WTC11 (cell line): Measurements from ENCODE around the gene LEF1. TPM values are rescaled to one million over a fixed set of nuclear protein-coding genes. Genes with fewer than 3 reads are reported as not detected.

Experiments
- ATAC-seq: fragments of 200-7000 bp; cut with Tn5 transposase; 2 replicates; pipeline ENCODE4 v1.10.0; 2021; ENCODE audit warnings: mild to moderate bottlenecking, moderate library complexity
- CTCF ChIA-PET: fragments of 300-600 bp; sonication (Branson Sonifier 250); formaldehyde crosslinking; loops from one replicate; lab custom pipeline; 2021; ENCODE audit warnings: antibody characterized with exemption; lab: Charles Lee
- POLR2A ChIA-PET: fragments of 350-600 bp; sonication (Branson Sonifier 250); formaldehyde crosslinking; loops from one replicate; lab custom pipeline; 2021; ENCODE audit warnings: antibody characterized with exemption; lab: Charles Lee
- DNase-seq: peaks from one replicate; pipeline ENCODE4 v3.0.0; 2021; ENCODE audit warnings: low spot score
- H3K27ac Mint-ChIP-seq: 2 replicates; pipeline ENCODE4 v1.8.0; 2021; ENCODE audit warnings: mixed read lengths
- H3K27me3 Mint-ChIP-seq: 2 replicates; pipeline ENCODE4 v1.8.0; 2021; ENCODE audit warnings: low read depth, mild to moderate bottlenecking, moderate library complexity, mixed read lengths
- H3K36me3 Mint-ChIP-seq: 2 replicates; pipeline ENCODE4 v1.8.0; 2021; ENCODE audit warnings: mixed read lengths
- H3K4me1 Mint-ChIP-seq: 2 replicates; pipeline ENCODE4 v1.8.0; 2022; ENCODE audit warnings: mixed read lengths
- H3K4me3 Mint-ChIP-seq: 2 replicates; pipeline ENCODE4 v1.8.0; 2021; ENCODE audit warnings: mild to moderate bottlenecking, moderate library complexity, mixed read lengths
- H3K9me3 Mint-ChIP-seq: 2 replicates; pipeline ENCODE4 v1.8.0; 2021; ENCODE audit warnings: mixed read lengths
- CREB1 ChIP-seq: sonication (generic); formaldehyde crosslinking; IDR thresholded peaks from 2 replicates; pipeline ENCODE4 v1.8.0; 2023; ENCODE audit warnings: mild to moderate bottlenecking, missing genetic modification reagents
- GRHL2 ChIP-seq: fragments of 250-450 bp; sonication (Bioruptor Pico); IDR thresholded peaks from 2 replicates; pipeline ENCODE4 v1.8.0; 2022; ENCODE audit warnings: mild to moderate bottlenecking, moderate library complexity; ENCODE audit not compliant: insufficient replicate concordance, severe bottlenecking
- KAT7 ChIP-seq: sonication (generic); formaldehyde crosslinking; IDR thresholded peaks from 2 replicates; pipeline ENCODE4 v1.8.1; 2023; ENCODE audit warnings: missing genetic modification reagents, mild to moderate bottlenecking, borderline replicate concordance
- NFE2L1 ChIP-seq: sonication (generic); formaldehyde crosslinking; IDR thresholded peaks from 2 replicates; pipeline ENCODE4 v1.8.1; 2023; ENCODE audit warnings: missing genetic modification reagents
- RELA ChIP-seq: sonication (generic); formaldehyde crosslinking; IDR thresholded peaks from 2 replicates; pipeline ENCODE4 v1.8.1; 2022; ENCODE audit warnings: missing genetic modification reagents, mild to moderate bottlenecking, borderline replicate concordance
- SOX15 ChIP-seq: fragments of 250-450 bp; sonication (Bioruptor Pico); IDR thresholded peaks from 2 replicates; pipeline ENCODE4 v1.9.0; 2021; ENCODE audit warnings: mild to moderate bottlenecking
- ZNF263 ChIP-seq: sonication (generic); formaldehyde crosslinking; IDR thresholded peaks from 2 replicates; pipeline ENCODE4 v1.8.1; 2022; ENCODE audit warnings: low read depth, mild to moderate bottlenecking, moderate library complexity, missing genetic modification reagents
- ZNF396 ChIP-seq: fragments of 250-450 bp; sonication (Bioruptor Pico); IDR thresholded peaks from 2 replicates; pipeline ENCODE4 v1.8.0; 2021; ENCODE audit warnings: mild to moderate bottlenecking, moderate library complexity, borderline replicate concordance
- ZNF423 ChIP-seq: fragments of 250-450 bp; sonication (Bioruptor Pico); IDR thresholded peaks from 2 replicates; pipeline ENCODE4 v2.1.2; 2022; ENCODE audit warnings: mild to moderate bottlenecking, moderate library complexity
- total RNA-seq: library from RNA; stranded (reverse); gene quantifications from 3 replicates; pipeline ENCODE4 v1.2.3, GENCODE V29; 2021
- TF ChIP-seq, protein P1 (sequence below): sonication (generic); formaldehyde crosslinking; IDR thresholded peaks from 2 replicates; pipeline ENCODE4 v1.8.1; 2023; ENCODE audit warnings: mild to moderate bottlenecking, moderate library complexity, missing genetic modification reagents
- TF ChIP-seq, protein P2 (sequence below): fragments of 250-450 bp; sonication (Bioruptor Pico); IDR thresholded peaks from 2 replicates; pipeline ENCODE4 v1.9.0; 2021; ENCODE audit warnings: moderate library complexity, mild to moderate bottlenecking, inconsistent platforms, borderline replicate concordance
- TF ChIP-seq, protein P3 (sequence below): sonication (generic); formaldehyde crosslinking; IDR thresholded peaks from 2 replicates; pipeline ENCODE4 v1.8.1; 2023; ENCODE audit warnings: mild to moderate bottlenecking, missing genetic modification reagents, moderate library complexity
- TF ChIP-seq, protein P4 (sequence below): sonication (generic); formaldehyde crosslinking; IDR thresholded peaks from 2 replicates; pipeline ENCODE4 v1.8.0; 2023; ENCODE audit warnings: missing genetic modification reagents
- TF ChIP-seq, protein P5 (sequence below): sonication (generic); formaldehyde crosslinking; IDR thresholded peaks from 2 replicates; pipeline ENCODE4 v1.8.0; 2022; ENCODE audit warnings: mild to moderate bottlenecking, missing genetic modification reagents
- TF ChIP-seq, protein P6 (sequence below): fragments of 250-450 bp; sonication (Bioruptor Pico); IDR thresholded peaks from 2 replicates; pipeline ENCODE4 v2.1.2; 2022; ENCODE audit warnings: mild to moderate bottlenecking, moderate library complexity
- TF ChIP-seq, protein P7 (sequence below): fragments of 250-450 bp; sonication (Bioruptor Pico); IDR thresholded peaks from 2 replicates; pipeline ENCODE4 v1.9.0; 2021; ENCODE audit warnings: mild to moderate bottlenecking, borderline replicate concordance
- TF ChIP-seq, protein P8 (sequence below): sonication (generic); formaldehyde crosslinking; IDR thresholded peaks from 2 replicates; pipeline ENCODE4 v1.8.0; 2022; ENCODE audit warnings: missing genetic modification reagents

The LEF1 gene
- total RNA-seq, 1 experiment from 2014 or later: 1.3 TPM

DNA sequence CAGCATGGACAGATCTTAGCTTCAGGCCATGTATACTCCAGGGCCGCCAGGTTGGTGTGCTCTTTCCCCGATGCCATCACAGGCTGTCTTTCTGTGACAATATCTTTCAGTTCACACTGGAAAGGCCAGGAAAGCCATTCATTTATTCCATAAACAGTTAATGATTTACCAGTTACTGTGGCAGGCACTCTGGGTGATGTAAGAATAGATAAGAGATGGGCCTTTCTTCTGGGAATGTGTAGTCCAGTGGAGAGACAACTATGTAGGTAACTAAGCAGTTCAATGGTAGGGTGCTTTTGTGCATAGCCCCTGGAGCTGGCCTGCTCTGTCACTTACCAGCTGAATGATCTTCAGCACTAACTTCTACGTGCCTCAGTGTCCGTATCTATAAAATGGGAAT lies 46.3 kb upstream of the LEF1 start (continued):
- TF ChIP-seq, protein P1, sequence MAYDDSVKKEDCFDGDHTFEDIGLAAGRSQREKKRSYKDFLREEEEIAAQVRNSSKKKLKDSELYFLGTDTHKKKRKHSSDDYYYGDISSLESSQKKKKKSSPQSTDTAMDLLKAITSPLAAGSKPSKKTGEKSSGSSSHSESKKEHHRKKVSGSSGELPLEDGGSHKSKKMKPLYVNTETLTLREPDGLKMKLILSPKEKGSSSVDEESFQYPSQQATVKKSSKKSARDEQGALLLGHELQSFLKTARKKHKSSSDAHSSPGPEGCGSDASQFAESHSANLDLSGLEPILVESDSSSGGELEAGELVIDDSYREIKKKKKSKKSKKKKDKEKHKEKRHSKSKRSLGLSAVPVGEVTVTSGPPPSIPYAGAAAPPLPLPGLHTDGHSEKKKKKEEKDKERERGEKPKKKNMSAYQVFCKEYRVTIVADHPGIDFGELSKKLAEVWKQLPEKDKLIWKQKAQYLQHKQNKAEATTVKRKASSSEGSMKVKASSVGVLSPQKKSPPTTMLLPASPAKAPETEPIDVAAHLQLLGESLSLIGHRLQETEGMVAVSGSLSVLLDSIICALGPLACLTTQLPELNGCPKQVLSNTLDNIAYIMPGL (CRISPR knock-in tag): no peak
- TF ChIP-seq, protein P2, sequence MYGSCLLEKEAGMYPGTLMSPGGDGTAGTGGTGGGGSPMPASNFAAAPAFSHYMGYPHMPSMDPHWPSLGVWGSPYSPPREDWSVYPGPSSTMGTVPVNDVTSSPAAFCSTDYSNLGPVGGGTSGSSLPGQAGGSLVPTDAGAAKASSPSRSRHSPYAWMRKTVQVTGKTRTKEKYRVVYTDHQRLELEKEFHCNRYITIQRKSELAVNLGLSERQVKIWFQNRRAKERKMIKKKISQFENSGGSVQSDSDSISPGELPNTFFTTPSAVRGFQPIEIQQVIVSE (CRISPR knock-in tag): no peak
- TF ChIP-seq, protein P3, sequence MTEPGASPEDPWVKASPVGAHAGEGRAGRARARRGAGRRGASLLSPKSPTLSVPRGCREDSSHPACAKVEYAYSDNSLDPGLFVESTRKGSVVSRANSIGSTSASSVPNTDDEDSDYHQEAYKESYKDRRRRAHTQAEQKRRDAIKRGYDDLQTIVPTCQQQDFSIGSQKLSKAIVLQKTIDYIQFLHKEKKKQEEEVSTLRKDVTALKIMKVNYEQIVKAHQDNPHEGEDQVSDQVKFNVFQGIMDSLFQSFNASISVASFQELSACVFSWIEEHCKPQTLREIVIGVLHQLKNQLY (CRISPR knock-in tag): no peak

DNA sequence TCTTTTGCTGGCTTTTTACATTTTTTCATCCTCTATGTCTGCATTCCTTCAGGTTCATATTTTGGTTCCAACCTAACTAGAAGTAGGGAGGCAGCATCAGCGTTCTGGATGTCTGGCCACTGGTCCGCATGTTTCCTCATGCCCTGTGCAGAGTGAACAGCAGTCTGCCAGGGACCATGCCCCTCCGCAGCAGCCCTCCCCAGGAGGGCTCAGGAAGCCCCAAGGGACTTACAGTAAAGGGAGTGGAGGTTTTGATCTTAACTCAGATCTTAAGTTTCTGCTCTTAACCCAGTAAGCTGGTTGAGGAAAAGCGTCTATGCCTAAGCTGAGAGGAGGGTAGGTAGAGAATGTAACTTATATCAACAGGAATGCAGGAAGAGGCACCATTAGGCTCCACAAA lies 45.0 kb upstream of the LEF1 start:
- H3K27me3 Mint-ChIP-seq: peaks cover 5% of the 10 kb centered on the region; the same call in 1 of the 2 replicates
- H3K9me3 Mint-ChIP-seq: peaks cover 6% of the 10 kb centered on the region
- no peak overlapping the region for H3K4me3 Mint-ChIP-seq
- H3K4me1 Mint-ChIP-seq: no peaks in the 10 kb centered on the region
- ChIA-PET CTCF (no interaction called here), POLR2A (no interaction called here)
- DNase-seq (no peak), ATAC-seq (no peak)
- no peak overlapping the region for H3K27ac Mint-ChIP-seq
- TF ChIP-seq, protein P4, sequence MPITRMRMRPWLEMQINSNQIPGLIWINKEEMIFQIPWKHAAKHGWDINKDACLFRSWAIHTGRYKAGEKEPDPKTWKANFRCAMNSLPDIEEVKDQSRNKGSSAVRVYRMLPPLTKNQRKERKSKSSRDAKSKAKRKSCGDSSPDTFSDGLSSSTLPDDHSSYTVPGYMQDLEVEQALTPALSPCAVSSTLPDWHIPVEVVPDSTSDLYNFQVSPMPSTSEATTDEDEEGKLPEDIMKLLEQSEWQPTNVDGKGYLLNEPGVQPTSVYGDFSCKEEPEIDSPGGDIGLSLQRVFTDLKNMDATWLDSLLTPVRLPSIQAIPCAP (CRISPR knock-in tag): no peak
- TF ChIP-seq NFE2L1 (CRISPR knock-in tag) (no peak), GRHL2 (no peak), SOX15 (CRISPR knock-in tag) (no peak), RELA (no peak), ZNF396 (CRISPR knock-in tag) (no peak), ZNF263 (CRISPR knock-in tag) (no peak), KAT7 (CRISPR knock-in tag) (no peak), CREB1 (CRISPR knock-in tag) (no peak), ZNF423 (no peak)
- TF ChIP-seq, protein P5, sequence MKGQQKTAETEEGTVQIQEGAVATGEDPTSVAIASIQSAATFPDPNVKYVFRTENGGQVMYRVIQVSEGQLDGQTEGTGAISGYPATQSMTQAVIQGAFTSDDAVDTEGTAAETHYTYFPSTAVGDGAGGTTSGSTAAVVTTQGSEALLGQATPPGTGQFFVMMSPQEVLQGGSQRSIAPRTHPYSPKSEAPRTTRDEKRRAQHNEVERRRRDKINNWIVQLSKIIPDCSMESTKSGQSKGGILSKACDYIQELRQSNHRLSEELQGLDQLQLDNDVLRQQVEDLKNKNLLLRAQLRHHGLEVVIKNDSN (CRISPR knock-in tag): no peak
- TF ChIP-seq, protein P6, sequence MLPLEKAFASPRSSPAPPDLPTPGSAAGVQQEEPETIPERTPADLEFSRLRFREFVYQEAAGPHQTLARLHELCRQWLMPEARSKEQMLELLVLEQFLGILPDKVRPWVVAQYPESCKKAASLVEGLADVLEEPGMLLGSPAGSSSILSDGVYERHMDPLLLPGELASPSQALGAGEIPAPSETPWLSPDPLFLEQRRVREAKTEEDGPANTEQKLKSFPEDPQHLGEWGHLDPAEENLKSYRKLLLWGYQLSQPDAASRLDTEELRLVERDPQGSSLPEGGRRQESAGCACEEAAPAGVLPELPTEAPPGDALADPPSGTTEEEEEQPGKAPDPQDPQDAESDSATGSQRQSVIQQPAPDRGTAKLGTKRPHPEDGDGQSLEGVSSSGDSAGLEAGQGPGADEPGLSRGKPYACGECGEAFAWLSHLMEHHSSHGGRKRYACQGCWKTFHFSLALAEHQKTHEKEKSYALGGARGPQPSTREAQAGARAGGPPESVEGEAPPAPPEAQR (CRISPR knock-in tag): no peak
- TF ChIP-seq, protein P7, sequence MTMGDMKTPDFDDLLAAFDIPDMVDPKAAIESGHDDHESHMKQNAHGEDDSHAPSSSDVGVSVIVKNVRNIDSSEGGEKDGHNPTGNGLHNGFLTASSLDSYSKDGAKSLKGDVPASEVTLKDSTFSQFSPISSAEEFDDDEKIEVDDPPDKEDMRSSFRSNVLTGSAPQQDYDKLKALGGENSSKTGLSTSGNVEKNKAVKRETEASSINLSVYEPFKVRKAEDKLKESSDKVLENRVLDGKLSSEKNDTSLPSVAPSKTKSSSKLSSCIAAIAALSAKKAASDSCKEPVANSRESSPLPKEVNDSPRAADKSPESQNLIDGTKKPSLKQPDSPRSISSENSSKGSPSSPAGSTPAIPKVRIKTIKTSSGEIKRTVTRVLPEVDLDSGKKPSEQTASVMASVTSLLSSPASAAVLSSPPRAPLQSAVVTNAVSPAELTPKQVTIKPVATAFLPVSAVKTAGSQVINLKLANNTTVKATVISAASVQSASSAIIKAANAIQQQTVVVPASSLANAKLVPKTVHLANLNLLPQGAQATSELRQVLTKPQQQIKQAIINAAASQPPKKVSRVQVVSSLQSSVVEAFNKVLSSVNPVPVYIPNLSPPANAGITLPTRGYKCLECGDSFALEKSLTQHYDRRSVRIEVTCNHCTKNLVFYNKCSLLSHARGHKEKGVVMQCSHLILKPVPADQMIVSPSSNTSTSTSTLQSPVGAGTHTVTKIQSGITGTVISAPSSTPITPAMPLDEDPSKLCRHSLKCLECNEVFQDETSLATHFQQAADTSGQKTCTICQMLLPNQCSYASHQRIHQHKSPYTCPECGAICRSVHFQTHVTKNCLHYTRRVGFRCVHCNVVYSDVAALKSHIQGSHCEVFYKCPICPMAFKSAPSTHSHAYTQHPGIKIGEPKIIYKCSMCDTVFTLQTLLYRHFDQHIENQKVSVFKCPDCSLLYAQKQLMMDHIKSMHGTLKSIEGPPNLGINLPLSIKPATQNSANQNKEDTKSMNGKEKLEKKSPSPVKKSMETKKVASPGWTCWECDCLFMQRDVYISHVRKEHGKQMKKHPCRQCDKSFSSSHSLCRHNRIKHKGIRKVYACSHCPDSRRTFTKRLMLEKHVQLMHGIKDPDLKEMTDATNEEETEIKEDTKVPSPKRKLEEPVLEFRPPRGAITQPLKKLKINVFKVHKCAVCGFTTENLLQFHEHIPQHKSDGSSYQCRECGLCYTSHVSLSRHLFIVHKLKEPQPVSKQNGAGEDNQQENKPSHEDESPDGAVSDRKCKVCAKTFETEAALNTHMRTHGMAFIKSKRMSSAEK: no peak
- TF ChIP-seq, protein P8, sequence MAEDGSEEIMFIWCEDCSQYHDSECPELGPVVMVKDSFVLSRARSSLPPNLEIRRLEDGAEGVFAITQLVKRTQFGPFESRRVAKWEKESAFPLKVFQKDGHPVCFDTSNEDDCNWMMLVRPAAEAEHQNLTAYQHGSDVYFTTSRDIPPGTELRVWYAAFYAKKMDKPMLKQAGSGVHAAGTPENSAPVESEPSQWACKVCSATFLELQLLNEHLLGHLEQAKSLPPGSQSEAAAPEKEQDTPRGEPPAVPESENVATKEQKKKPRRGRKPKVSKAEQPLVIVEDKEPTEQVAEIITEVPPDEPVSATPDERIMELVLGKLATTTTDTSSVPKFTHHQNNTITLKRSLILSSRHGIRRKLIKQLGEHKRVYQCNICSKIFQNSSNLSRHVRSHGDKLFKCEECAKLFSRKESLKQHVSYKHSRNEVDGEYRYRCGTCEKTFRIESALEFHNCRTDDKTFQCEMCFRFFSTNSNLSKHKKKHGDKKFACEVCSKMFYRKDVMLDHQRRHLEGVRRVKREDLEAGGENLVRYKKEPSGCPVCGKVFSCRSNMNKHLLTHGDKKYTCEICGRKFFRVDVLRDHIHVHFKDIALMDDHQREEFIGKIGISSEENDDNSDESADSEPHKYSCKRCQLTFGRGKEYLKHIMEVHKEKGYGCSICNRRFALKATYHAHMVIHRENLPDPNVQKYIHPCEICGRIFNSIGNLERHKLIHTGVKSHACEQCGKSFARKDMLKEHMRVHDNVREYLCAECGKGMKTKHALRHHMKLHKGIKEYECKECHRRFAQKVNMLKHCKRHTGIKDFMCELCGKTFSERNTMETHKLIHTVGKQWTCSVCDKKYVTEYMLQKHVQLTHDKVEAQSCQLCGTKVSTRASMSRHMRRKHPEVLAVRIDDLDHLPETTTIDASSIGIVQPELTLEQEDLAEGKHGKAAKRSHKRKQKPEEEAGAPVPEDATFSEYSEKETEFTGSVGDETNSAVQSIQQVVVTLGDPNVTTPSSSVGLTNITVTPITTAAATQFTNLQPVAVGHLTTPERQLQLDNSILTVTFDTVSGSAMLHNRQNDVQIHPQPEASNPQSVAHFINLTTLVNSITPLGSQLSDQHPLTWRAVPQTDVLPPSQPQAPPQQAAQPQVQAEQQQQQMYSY: no peak
- H3K36me3 Mint-ChIP-seq: no peaks in the 10 kb centered on the region; the same call in 1 of the 2 replicates
